NCI-H2196 (cell line): ENCODE data around the gene TMEM11.
A peak's percentile ranks its signal among the peaks of the same experiment; 100 is the strongest.

Experiments used
- DNase-seq: peaks from one replicate; lab custom pipeline; 2025; ENCODE audit not compliant: unreplicated experiment; lab: John Stamatoyannopoulos, UW

TMEM11 gene

GRCh38 chr17:21212826-21213637 lies 929 bp downstream of the TMEM11 start:
- no peak for DNase-seq

GRCh38 chr17:21211825-21212479 lies 2.0 kb downstream of the TMEM11 start:
- DNase-seq = no peak

GRCh38 chr17:21210411-21211076 lies 3.4 kb downstream of the TMEM11 start:
- no peak for DNase-seq

GRCh38 chr17:21209511-21210175 lies 4.3 kb downstream of the TMEM11 start:
- DNase-seq = peak; percentile 48

- no peak for DNase-seq
Measured at GRCh38 chr17:21208352-21208751, 5.6 kb downstream of the TMEM11 start.

- DNase-seq = no peak
Measured at GRCh38 chr17:21204935-21205334, 9.0 kb downstream of the TMEM11 start.

- no peak for DNase-seq
Measured at GRCh38 chr17:21202512-21202911, 11.4 kb downstream of the TMEM11 start.

GRCh38 chr17:21201874-21202273 lies 12.1 kb downstream of the TMEM11 start:
- no peak for DNase-seq

GRCh38 chr17:21201298-21201595 lies 12.7 kb downstream of the TMEM11 start:
- DNase-seq = no peak

- no peak for DNase-seq
Measured at GRCh38 chr17:21200590-21201297, 13.2 kb downstream of the TMEM11 start.

GRCh38 chr17:21199856-21200255 lies 14.1 kb downstream of the TMEM11 start:
- DNase-seq = no peak

- no peak for DNase-seq
Measured at GRCh38 chr17:21199311-21199710, 14.7 kb downstream of the TMEM11 start.

- DNase-seq = no peak
Measured at GRCh38 chr17:21198411-21198810, 15.6 kb downstream of the TMEM11 start.

- no peak for DNase-seq
Measured at GRCh38 chr17:21196126-21196525, 17.8 kb downstream of the TMEM11 start.

GRCh38 chr17:21194703-21195102 lies 19.3 kb downstream of the TMEM11 start:
- DNase-seq = no peak

- peak; percentile 23 for DNase-seq
Measured at GRCh38 chr17:21194226-21194625, 19.7 kb downstream of the TMEM11 start.

- DNase-seq = peak; percentile 48
Measured at GRCh38 chr17:21193031-21193430, 20.9 kb downstream of the TMEM11 start.

GRCh38 chr17:21192414-21192813 lies 21.5 kb downstream of the TMEM11 start:
- DNase-seq = peak; percentile 32

- DNase-seq = no peak
Measured at GRCh38 chr17:21191698-21192097, 22.3 kb downstream of the TMEM11 start.

- no peak for DNase-seq
Measured at GRCh38 chr17:21190078-21190477, 23.9 kb downstream of the TMEM11 start.

- no peak for DNase-seq
Measured at GRCh38 chr17:21189361-21189760, 24.6 kb downstream of the TMEM11 start.
